ENCODE results near the gene LRRC19. TPM values are rescaled to one million over a fixed set of nuclear protein-coding genes. Genes with fewer than 3 reads are reported as not detected.
A peak's percentile ranks its signal among the peaks of the same experiment; 100 is the strongest.

LRRC19 gene
- total RNA-seq, 1 experiment from 2014 or later: not detected

DNA sequence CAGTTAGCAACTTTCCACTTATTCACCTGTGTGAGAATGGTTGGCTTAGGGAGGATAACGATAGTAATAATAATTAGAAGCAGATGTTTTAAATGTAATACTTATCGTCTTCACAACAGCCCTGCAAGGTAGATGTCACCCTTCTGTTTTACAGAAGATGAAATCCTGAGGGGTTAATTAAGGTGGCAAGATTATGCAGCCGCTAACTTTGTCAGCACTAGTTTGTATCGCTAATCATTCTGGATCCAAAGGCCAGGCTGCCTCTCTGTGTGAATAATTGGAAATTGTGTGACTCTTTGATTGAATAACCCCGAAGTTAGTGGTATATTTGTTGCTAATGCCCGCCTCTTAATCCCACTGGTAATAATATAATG, 48.6 kb downstream of the LRRC19 start:
- Histone ChIP-seq H2BK20ac (ENCODE audit: low read depth, low read length, poor library complexity, severe bottlenecking) (no peak overlapping the region), H3K23ac (ENCODE audit: insufficient read length, low read depth, low read length) (no peak overlapping the region), H4K8ac (replicated peaks; ENCODE audit: insufficient read length, low read depth, low read length) (no peak overlapping the region), H2BK120ac (ENCODE audit: low read depth, low read length, poor library complexity, severe bottlenecking) (no peak overlapping the region), H3K9ac (ENCODE audit: extremely low read depth, insufficient read length, low read length) (peak overlapping the region; percentile 77), H3K27ac (ENCODE audit: insufficient read length, low read depth, low read length) (no peak overlapping the region), H2BK5ac (ENCODE audit: insufficient read length, low read length) (no peak overlapping the region), H3K4ac (ENCODE audit: low read depth, low read length) (no peak overlapping the region), H3K14ac (ENCODE audit: insufficient read depth, low read length) (no peak overlapping the region), H3K18ac (ENCODE audit: insufficient read length, low read depth, low read length) (no peak overlapping the region), H2BK15ac (ENCODE audit: low read depth, low read length) (no peak overlapping the region), H2AK5ac (ENCODE audit: insufficient read length, low read length) (no peak overlapping the region), H3K79me1 (ENCODE audit: insufficient read depth, low read depth, low read length, poor library complexity, severe bottlenecking) (no peaks in the 10 kb centered on the region), H3T11ph (ENCODE audit: low read length) (no peak overlapping the region), H2BK12ac (ENCODE audit: insufficient read length, low read depth, low read length) (no peak overlapping the region), H3K79me2 (ENCODE audit: insufficient read depth, low read length) (no peaks in the 10 kb centered on the region), H4K20me1 (ENCODE audit: control insufficient read depth, insufficient read depth, insufficient read length) (no peaks in the 10 kb centered on the region), H2AFZ (ENCODE audit: low read length) (no peak overlapping the region), H3K4me1 (ENCODE audit: insufficient read depth, low read length) (no peaks in the 10 kb centered on the region), H4K91ac (ENCODE audit: insufficient read length, low read depth, low read length) (no peak overlapping the region), H3K56ac (ENCODE audit: insufficient read length, low read depth, low read length) (no peak overlapping the region), H3K9me3 (ENCODE audit: control insufficient read depth, low read depth, low read length) (no peaks in the 10 kb centered on the region), H3K23me2 (ENCODE audit: insufficient read length, low read depth, low read length, poor library complexity, severe bottlenecking) (peaks cover 4% of the 10 kb centered on the region), H4K5ac (ENCODE audit: insufficient read length, low read depth, low read length) (no peak overlapping the region), H3K4me2 (ENCODE audit: insufficient read depth, insufficient read length, low read length) (peak overlapping the region; percentile 98), H3K27me3 (ENCODE audit: insufficient read depth, low read length) (no peaks in the 10 kb centered on the region)
- H3K4me3 Mint-ChIP-seq: peak overlapping the region; percentile 88 to 93
- H3K27me3 Mint-ChIP-seq (ENCODE audit: low read depth): no peaks in the 10 kb centered on the region
- WGBS (ENCODE audit: extremely low coverage, insufficient read length, low lambda C conversion rate): no CpG with 5 or more reads among the region's 6 CpGs
- no peaks in the 10 kb centered on the region for H3K36me3 Mint-ChIP-seq (ENCODE audit: insufficient read depth in 1 of 3, low read depth in 3 of 3)
- peak overlapping the region; percentile 96 to 98 (median 97) for H3K27ac Mint-ChIP-seq
- H3K4me1 Mint-ChIP-seq: peaks cover 18 to 19% of the 10 kb centered on the region in 2 experiments
- no peak for TF ChIP-seq CTCF (conservative IDR thresholded peaks at IDR 0.05)
- no peak for DNase-seq
- no peaks in the 10 kb centered on the region; a peak in 1 of 5 replicates for H3K9me3 Mint-ChIP-seq
